ELR (cell line): Measurements from ENCODE around the gene AMDHD2.
A peak's percentile ranks its signal among the peaks of the same experiment; 100 is the strongest.

Experiments used
- DNase-seq: peaks from one replicate; pipeline ENCODE4 v3.0.0-alpha.2; 2015; ENCODE audit warnings: low read depth

AMDHD2 gene

DNA sequence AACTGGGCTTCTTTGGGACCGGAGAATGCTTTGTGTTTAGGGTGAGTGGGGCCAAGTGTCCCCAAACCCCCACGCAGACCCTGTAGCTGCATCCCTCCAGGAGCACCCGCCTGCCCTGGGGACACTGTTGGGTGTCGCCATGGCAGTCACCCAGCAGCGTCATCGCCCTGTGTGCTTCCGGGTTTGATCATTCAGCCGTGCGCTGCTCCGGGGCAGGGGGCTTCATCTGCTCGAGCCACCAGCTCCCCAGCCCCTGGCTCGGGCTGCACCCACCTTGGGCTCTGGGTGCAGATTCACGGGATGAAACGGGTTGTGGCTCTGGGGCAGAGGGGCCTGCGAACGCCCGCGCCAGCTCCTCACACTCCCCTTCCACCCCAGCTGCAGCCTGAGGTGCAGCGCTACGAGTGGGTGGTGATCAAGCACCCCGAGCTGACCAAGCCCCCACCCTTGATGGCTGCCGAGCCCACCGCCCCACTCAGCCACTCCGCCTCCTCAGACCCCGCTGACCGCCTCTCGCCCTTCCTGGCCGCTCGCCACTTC lies 20.2 kb upstream of the AMDHD2 start:
- DNase-seq = no peak

DNA sequence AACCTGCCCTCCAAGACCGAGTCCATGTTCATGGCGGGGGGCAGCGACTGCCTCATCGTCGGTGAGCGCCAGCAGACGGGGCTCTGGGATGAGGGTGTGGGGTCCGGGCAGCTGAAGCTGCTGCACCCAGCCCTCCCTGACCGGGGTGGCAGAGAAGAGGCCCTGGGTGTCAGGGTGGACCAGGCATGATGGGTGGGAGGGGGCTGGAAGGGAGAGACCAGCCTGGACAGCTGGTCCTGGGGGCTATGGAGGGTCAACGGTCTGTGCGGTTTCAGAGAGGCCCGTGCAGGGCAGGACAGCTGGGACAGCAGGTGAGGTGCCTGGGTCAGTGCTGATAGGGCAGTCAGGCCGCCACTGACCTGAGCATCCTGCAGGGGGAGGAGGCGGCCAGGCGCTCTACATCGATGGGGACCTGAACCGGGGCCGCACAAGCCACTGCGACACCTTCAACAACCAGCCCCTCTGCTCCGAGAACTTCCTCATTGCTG lies 19.7 kb upstream of the AMDHD2 start:
- no peak for DNase-seq

DNA sequence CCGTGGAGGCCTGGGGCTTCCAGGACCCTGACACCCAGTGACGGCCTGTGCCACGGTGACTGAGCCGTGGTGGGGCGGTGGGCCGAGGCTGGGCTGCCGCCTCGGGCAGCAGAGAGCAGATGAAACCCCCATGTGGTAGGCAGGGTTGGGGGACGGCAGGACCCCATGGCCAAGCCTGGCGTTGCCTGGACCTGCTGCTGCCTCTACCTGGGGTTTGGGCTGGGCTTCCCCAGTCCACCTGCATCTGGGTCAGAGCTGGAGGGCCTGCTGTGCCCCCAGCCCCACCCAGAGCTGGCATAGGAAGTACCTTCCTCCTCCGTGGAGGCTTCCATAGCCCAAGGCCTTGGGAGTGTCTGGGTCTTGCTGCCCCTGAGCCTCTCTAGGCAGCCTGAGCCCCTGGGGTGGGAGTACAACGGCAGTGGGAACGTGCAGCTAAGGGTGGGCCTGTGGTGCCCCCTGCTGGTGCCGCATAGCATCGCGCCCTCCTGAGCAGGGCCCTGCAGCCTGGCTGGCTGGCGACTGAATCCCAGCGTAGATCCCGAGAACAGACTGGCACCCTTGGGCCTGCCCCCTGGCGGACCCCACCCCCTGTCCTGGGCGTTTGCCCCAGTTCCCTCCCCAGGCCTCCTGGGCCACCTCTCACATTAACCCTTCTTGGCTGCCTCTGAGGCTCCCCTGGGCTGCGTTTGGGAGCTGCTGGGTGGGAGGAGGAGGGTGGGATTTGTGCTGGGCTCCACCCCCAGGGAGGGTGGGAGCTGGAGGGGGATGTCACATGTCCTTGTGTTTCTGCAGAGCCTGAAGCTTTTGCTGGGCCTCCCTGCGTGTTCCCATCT lies 19.0 kb upstream of the AMDHD2 start:
- peak; percentile 70 for DNase-seq

DNA sequence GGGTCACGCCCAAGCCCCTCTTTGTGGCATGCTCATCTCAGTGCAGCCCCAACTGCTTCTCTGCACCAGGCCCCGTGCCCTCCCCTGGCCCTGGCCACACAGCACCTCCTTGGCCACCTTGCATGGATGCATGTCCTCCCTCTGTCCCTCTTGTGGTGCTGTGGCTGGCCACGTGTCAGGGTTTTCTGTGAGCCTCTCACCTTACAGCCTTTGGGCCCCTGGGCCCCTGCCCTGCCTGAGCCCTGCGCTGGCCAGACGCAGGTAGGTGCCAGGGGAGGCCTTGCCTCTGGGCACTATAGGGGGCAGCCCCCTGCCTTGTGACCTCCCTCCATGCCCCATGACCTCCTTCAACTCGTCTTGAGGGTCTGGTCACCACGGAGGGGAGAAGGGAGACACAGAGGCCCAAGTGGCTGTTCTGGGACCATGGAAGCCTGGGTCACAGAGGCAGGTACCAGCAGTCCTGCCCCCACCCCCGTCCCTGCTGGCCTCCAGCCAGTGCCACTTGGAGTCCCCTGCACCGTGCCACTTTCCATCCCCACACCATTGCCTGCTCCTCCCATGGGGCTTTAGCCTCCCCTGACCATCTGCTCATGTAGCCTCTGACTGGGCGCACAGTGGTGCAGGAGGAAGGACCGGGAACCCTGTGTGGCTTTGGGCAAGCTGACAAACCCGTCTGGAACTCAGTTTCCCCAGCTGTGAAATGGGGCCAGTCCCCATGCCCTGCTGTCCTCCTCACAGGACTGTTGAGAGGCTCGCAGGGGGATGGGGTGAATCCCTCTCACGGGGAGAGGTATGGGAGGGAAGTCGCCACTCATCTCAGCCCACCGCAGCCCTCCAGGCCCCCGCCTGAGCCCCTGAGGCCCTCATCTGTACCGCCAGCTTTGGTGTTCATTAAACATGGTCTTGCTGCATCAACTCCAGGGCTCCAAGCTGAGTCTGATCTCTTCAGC lies 17.9 kb upstream of the AMDHD2 start:
- no peak for DNase-seq

DNA sequence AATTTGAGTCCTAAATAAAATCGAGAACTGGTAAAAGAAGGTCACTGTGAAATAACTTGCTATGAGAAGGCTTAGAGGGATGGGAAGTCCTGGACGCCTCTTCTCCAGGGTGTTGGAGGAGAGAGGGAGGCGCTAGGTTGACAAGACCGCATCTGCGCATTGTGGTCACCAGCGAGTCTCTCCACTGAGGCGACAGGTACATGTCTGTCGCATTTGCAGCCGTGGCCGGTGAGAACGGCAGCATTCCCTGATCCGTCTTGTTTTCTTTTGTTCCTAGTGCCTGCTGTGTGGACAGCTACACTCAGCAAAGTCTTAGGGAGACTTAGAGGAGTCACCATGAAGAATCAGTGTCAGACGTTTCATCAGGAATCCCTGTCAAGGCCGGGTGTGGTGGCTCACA lies 14.5 kb upstream of the AMDHD2 start:
- DNase-seq = no peak

DNA sequence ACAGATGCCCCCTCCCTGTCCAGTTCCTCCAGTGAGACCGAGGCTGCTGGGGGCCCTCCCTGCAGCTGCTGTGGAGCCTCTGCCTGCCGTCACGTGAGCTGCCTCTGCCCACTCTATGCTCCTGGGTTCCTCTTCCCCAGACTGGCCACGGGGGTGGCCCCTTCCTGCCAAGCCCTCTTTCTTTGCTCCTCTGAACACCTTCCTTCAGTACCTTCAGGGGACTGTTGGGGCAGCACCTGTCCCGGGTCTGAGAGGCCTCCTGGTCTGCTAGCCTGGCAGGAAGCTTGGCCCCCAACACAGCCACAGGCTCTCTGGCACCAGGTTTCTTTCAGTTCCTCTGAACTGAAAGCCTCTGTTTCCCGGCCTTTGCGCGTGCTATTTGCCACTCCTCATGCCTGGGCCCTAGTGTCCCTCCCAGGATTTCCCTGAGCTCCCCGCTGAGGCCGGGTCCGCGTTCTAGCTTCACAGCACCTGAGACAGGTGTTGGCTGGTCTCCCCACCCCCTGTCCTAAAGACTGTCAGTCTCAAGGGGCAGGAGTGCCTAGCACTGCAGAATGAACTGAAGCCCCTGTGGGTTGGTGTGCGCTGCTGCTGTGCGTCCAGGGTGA lies 13.0 kb upstream of the AMDHD2 start:
- no peak for DNase-seq

DNA sequence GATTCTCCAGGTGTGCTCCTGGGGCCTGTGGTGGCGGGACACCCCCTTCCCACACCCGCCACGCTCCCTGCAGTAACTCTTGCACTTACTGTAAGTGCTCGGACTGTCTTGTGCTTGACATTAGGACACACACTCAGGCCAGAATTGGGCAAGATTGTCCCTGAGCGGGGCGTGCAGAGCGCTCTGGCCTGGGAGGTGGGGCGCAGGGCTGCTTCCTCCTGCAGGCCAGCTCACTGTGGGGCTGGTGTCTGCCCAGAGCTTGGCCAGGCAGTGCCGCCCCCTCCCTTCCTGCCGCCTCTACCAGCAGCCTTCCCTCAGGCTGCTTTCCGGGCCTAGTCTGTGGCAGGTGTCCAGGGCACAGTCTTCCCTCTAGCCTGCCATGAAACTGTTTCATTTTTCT lies 12.5 kb upstream of the AMDHD2 start:
- no peak for DNase-seq

DNA sequence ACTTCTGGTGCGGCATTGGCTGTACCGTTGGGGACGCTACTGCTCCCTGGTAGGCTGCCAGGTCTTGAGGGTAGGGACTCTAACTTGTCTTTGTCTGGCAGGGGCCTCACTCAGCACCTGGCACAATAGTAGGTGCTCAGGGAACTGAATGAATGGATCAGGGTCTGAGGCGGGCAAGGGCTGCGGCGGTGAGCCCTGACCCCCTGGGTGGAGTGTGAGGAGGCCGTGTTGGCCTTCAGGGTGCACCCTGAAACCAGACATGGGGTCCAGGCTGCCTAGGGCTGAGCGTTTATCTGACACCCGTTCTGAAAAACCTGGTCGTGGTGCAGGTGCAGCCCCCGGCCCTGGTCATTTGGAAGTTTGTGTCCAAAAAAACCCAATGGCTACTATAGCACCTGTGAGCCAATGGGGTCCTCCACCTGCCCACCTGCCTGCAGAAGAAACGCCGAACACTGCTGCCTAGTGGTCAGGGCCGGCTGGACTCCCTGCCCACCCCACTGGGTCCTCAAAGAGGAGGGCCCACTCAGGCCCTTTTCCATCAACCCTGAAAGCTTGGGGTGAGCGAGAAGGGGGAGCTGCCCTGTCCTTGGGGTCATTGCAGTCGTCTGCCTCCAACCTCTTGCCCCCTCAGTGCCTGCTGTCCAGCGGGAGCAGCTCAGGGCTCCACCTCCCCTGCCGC lies 11.3 kb upstream of the AMDHD2 start:
- DNase-seq = no peak

DNA sequence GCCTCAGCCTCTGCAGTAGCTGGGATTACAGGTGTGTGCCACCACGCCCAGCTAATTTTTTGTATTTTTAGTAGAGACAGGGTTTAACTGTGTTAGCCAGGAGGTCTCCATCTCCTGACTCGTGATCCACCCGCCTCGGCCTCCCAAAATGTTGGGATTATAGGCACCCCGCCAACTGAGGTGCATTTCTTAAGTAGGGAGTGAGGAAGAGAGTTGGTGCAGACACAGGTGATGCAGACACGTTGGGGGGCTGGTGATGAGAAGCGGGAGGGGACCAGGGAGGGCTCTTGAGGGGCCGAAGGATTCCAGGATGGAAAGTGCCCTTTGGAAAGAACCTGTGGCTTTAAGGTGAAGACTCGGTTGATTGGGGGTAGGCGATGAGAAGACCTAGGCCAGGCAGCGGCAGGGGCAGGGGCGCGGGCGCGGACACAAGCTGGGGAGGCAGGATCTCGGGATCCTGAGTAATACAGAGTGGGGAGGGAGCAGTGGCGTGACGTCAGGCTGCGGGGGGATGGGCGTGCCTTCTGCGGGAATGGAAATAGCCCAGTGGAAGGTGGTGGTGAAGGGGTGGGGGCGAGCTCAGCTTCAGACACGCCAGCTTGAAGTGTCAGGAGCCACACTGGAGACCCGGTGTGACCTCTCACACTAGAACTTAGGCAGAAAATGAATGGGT lies 8.9 kb upstream of the AMDHD2 start:
- peak; percentile 36 for DNase-seq

DNA sequence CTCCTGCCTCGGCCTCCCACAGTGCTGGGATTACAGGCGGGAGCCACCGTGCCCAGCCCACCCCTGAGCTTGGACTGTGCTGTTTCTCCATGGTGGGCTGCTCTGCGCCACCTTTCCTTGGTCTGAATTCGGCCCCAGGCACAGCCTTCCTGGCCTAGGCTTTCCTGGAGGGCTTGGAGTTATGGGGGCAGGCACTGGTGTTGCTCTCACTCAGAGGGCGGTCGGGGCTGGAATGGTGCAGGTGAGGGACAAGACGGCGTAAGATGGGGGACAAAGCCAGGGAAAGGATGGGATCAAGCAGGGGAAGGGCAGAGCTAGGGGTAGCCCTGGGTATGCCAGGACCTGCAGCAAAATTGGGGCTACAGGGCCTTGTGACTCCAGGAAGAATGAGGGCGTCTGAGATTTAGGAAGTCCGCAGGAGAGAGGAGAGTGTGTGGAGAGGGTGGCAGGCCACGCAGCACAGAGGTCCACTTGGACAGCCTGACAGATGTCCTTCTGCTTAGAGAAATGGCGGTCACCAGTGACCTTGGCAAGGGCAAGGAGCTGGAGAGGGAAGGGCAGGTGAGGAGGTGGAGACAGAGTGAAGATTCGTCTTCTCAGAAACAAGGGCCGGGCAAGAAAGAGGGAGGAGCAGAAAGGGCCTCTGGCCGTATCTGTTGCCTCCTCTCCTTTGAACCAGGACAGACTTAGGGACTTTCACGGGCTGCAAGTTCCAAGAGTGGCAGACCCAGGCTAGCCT lies 8.0 kb upstream of the AMDHD2 start:
- DNase-seq = no peak

DNA sequence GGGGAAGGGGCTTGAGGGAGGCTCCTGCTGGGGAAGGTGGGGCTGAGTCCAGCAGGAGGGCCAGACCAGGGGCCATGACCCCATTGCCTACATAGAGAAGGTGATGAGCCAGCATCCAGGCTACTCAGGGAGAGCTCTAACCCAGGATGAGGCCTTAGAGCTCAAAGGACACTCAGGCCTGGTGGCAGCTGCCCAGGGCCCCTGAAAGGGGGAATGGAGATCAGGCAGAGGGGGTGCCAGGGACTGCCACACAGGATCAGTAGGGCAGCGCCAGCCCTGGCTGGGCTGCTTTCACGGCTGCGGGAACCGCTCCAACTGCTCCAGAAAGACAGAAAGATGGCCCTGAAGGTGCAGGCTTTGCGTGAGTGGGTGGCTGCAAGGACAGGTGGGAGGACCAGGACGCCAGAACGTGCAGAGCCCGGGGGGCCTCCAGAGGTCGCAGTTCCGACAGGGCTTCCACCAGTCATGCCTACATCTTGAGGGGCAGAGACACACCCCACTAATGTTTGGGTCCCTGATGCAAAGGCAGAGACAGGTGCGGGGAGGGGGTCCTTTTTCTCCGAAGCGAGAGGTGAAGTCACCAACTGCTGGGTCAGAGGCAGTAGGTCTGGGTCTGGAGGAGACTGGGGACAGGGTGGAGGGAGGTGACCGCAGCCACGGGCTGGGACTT lies 7.3 kb upstream of the AMDHD2 start:
- no peak for DNase-seq

DNA sequence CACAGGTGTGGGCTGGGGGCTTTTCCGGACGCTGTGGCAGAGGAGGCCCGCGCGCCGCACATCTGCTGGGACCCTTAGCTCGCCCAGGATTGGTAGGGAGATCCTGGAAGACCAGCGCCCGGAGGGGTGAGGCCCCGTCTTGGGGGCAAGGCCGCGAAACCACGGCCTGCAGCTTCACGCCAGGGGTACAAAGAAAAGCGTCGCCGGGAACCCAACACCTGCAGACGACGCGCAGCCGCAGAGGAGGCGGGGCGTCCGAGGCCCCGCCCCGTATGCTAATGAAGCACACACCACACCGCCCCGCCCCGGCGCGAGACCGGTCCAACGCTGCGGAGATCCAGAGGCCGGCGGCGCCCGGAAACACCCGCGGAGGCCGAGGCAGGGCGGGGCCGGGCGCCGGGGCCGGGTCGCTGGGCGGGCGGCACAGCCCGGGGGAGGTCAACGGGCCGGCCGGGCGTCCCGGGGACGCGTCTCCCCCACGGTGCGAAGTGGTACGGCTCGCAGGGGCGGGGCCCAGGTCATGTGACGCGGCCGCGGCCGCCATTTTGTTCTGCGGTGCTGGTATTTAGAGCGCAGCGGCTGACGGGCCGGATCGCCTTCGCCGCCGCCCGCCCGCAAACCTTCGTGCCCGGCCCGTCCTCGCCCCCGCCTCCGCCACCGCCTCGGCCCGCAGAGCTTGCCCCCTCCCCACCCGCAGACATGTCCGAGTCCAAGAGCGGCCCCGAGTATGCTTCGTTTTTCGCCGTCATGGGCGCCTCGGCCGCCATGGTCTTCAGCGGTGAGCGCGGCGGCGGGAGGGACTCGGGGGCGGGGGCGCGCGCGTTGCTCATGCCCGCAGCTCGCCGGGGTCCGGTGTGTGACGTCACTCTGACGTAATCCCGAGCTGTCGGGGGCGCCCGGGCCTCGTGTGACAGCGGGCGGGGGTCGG lies 6.5 kb upstream of the AMDHD2 start, which contains the start of gene ATP6V0C:
Gene ATP6V0C (plus strand): TSS at position 548 of the 928 bp plus-strand sequence. CDS start 152 bp downstream, at position 700.
- DNase-seq = peak; percentile 84

DNA sequence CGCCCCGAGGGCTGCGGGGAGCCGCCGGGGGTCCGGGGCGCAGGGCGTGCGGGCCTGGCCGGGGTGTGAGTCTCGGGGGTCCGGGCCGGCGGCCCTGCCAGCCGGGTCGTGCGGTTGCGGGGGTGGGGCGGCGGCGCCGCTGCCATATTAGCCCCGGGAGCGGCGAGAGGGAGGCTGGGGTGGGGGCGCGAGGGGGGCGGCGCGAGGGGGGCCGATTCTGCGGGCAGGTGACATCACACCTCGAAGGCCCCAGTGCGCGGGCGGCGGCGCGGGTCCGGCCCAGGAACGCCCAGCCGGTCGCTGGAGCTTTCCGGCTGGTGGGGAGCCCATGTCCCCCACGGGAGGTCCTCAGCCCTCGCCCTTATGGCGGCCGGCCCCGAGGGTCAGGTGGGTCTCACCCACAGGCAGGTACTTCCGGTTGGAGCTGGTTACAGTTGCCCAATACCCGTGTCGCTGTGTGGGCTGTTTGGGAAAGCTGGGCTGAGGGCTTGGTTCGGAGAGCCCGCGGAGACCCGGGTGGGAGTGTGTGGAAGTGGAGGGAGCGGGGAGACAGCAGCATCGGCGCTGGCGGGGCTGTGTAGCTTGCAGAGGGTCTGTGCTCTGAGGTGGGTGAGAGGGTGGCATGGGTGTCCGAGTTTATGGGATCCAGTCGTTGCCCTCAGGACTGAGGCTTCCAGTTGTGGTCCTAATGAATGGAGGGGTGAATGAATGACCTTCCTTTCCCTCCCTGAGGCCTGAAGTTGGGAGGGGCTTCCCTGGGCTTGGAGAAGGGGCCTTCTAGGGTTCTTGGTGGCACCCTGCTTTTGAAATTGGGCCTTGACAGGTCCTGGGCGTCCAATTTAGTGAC lies 5.6 kb upstream of the AMDHD2 start:
- peak; percentile 23 for DNase-seq

DNA sequence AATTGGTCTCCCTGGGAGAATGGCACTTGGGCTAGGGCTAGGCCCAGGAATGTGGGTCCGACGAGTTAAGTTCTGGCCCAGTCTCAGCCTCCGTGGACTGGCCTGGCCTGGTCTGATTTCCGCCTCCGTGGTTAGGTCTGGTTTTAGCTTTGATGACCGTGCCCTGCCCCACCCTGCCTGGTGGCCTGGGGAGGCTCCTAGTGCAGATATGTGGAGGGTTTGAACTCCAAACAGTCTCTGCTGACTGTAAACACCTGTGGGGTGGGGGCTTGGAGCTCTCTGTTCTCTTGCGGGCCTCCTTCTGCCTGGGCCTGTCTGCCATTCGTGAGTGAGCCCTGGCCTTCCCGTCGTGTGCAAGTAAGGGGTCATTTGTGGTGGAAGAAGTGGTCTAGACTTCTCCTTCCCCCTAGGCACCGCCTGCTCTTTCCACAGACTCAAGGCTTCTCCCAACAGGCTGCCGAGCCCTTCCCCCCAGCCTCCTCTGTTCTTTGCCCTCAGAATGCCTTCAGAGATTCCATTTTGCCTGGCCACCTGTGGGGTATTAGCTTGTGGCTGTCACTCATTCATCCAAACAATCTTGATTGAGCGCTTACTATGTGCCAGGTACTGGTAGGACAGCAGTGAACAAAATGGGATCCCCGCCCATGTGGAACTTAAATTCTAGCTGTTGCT lies 4.9 kb upstream of the AMDHD2 start:
- DNase-seq = no peak

DNA sequence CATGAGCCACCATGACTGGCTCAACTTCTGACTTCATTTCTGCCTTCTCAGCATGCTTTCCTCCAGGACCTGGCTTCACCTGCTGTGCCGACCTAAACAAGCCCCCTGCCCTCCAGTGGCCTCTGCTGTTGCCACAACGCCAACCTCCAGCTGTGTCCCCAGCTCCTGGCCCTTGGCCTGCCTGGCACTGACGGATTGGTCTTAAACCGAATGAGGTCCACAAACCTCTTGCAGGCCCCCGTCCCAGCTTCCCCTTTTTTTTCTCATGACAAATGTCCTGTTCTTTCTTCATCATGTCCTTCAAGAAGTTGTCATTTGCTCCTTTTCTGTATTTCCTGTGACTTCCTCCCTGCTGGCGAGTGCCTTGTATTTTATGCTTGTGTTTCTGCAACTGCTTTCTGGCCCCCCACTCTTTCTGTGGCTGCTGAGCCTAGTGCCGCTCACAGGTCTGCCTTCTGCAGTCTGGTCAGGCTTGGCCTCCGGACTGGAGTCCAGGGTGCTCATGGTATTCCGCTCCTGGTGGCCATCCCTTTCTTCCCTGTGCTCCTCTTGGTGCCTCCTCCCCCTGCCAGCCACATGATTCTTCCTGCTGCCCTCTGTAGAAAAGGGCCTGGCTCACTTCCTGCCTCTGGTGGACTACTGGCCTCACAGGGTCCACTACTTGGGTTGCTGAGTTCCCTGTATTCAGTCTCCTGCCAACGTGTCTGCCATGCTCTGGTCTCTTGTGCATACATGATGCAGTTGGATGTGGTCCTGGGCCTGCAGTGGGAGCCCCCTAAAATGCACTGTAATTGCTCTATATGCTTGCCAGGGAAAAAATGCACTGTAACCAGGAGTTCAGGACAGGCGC lies 3.6 kb upstream of the AMDHD2 start:
- peak; percentile 42 for DNase-seq
